HPDE6-E6E7 (cell line): Measurements from ENCODE around the gene SULF2.

ENCODE experiments used
- DNase-seq: peaks from one replicate; pipeline ENCODE4 v3.0.0; 2011; ENCODE audit warnings: missing footprints; ENCODE audit errors: extremely low spot score

The SULF2 gene

DNA sequence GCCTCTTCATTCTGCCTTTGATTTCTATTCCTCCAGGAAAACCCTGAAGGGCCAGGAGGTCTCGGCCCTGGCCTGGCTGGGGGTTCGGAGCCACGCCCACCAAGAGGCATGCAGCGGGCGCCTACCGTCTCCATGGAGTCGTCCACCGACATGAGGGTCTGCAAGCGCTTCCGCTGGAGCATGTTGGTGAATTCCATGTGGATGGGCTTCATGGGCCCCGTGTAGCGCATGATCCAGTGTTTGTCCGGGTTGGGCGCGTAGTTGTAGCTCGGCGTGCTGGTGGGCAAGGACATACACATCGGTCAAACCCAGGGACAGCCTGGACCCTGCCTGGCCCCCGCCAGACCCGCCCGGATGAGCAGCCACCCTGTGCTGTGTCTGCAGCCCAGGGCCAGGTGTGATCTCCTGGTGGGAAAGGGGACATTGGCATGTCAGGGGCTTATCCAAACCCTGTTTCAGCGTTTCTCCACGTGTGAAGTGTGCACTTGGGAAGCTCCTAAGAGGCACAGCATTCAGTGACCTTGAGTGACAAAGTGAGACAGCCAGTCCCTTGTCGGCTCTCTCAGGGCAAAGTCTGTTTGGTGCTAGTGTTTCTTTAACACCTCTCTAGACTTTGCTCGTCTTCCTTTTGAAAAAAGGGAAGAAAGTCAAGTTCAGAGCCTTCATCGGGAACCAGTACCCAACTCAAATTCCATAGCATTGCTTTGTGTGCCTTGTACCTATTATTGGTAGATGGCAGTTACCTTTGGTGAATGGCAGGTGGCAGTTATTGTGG, 100.8 kb downstream of the SULF2 start:
- DNase-seq = no peak

DNA sequence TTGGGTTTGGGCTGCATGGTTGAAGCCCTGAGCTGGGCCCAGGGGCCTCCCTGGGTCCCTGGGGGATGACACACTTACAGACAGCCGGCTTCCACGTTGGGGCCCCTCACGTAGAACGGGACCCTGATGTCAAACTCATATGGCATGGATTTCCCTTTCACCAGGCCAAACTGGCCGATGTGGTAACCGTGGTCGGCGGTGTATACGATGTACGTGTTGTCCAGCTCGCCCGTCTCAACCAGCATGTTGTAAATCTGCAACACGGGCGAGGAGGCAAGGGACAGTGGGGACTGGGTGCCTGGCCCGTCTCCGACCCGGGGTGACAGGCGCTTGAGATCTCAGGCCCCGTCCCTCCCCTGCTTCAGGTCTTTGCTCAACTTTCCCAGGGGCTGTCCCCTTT, 102.4 kb downstream of the SULF2 start:
- no peak for DNase-seq

DNA sequence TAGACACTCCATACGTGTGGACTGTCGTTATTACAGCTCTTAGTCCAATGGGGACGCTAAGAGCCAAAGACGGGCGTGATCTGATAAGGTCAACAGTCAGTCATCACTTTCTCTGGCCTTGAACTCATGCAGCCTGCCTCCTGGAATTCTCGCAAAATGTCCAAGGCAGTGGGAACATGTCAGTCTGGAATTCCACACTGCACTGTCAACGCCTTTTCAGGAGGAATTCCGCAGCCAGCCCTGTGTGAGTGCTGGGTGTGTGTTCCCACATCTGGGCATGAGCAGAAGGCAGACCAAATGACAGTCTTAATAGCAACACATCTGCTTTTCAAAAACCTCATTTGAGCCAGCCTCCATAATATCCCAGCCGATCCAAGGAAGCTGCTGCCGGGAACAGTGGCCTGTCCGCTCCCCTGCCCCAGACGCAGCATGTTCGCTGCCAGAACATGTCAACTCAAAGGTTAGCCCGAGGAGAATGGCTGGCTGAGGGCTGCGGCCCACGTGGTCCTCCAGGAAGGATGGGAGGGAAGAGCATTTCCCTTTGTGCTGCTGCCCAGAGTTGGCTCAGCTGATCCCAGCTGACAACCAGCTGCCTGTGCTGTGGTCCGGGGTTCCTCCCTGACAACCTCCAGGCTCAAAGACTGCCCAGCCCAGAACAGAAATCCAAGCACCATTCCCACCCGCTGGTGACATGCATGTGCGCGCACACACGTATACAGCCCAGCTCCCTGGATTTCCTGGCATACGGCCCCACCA, 103.1 kb downstream of the SULF2 start:
- DNase-seq = no peak

DNA sequence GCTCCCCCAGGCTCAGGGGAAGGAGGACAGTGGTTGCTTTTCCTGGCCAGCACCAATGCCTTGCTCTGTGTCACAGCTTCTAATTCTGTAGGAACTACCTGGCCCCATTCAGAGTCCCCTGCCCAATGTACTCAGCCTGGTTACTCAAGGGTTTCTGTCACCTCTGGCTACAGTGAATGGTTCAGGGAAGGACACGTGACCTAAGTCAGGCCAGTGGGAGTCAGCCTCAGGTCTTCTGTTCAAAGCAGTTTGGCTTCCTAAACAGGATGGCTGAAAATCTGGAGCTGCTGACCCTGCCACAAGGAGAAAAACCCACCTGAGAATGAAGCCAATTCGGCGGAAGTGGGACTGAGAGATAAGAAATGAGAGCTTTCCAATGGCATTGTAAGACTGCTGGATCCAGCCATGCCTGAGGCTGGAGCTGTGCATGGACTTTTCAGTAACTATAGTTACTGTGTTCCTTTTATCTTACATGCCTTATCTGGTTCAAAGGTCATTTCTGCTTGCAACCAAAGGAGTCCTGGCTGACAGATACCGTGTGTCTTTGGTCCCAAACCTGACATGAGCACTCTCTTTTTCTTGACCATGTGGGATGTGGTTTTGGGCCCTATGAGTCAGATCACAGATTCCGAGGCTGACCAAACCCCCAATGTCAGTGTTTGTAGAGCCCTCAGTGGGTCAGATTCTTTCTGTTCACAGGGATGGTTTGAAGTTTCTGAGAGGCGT, 104.3 kb downstream of the SULF2 start:
- no peak for DNase-seq

DNA sequence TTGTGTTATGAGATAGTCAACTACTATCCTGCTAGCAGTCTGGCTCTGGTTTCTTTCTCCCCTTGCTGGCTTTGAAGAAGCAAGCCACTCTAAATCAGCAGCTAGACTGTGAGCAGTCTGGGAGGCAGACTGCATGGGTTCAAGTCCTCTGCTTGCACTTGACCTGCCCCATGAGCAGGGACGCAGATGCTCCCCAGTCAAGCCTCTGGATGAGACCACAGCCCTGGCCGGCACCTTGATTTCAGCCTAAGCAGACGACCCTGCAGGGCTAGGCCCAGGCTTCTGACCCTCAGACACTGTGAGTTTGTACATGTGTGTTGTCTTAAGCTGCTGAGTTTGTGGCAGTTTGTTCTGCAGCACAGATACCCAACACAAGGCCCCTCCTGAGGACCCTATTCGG, 105.8 kb downstream of the SULF2 start:
- DNase-seq = no peak

DNA sequence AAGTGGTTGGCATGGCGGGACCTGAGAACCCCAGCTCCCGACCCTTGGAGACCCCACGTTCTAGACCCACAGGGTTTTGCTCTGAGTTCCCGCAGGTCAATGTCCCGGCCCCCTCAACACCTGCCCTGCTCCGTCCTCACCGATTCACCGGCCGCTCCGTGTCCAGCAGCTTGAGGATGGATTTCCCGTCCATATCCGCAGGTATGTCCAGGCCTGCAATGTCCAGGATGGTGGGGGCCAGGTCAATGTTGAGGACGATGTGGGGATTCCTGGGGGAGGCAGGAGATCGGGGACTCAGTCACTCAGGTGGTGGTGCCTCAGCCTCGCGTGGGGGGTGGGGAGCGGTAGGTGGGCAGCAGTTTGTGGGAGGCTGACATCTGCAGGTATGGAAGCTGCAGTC, 106.7 kb downstream of the SULF2 start:
- no peak for DNase-seq

DNA sequence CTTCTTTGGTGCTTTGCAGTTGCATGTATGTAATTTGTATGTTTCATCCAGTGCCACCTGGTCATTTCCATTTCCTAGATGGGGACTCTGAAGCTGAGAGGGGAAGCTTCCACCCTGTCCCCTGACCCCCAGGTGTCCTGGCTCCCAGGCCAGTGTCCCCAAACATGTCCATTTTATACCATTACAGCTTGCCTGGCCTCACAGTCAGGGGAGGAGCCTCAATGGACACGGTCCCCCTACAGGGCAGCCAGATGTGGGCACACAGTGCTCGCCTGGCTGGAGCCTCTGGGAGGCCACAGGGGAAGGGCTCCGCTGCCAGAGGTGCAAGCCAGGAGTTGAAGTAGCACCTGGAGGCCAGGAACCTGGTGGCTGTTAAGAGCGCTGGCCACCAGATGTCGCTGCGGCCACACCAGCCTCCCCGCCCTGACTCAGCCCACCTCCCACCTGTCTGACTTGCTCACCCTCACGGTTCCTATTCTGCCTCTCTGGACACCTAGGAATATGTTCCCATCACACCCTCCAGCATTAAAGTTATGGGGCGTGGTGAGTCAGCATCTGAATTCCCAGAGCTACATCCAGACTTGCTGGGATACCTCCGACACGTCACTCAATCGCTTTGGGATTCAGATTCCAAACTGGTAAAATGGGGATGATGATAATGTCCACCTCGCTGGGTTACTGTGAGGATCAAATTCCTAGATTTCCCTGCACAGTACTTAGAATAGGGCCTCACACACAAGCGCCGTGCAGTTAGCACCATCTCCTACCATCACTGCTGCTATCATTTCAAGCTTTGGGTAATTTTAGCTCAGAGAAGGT, 107.4 kb downstream of the SULF2 start:
- peak; percentile 87 for DNase-seq

DNA sequence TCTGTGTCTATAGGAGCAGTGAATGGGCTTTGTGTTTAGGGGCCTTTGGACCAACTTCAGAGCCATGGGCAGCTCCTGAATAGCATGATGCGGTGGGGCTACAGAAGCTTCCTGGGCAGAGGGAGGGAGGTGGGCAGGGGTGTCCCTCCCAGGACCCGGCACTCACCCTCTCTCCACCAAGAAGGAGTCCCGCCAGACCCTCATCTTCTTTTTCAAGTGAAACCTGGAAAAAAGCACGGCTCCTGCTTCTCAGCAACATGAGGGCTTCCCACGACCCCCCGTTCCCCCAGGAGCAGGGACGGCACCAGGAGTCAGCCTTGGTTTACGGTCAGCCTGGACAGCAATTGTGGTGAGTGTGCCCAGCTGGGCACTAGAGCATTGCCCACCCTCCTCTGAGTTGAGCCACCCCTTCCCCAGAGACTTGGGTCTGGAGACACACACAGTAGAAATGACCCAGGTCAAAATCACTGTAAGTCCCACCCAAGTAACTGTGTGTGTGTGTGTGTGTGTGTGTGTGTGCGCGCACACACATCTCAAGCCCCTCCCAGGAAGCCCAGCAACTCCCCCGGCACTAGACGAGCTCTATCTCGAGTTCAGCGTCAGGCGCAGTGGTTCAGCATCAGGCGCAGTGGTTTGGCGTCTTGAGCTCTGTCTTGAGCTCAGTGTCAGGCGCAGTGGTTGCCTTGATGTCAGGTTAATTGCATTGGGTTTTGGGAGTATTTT, 108.2 kb downstream of the SULF2 start:
- no peak for DNase-seq

DNA sequence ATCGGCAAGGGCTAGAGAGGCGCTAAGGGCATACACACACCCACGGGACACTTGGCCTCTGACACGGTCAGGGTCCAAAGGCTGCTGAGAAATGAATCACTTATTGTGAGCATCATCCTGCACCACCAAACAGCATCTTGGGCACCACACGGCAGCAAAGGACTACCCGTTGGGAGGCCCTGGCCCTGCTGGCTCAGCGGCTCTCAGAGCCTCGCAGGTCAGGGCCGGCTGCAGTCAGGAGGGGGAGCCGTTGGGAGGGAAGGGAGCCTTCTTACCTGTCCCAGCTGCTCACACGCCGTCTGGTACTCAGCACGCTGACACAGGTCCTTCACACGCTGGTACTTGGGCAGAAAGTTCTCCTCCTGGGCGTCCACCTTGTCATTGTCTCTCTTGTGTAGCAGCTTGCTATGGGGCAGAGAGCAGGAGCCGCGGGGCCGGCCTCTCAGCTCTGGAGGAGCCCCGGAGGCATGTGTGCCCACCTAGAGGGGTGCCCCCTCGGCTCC, 109.0 kb downstream of the SULF2 start:
- no peak for DNase-seq

DNA sequence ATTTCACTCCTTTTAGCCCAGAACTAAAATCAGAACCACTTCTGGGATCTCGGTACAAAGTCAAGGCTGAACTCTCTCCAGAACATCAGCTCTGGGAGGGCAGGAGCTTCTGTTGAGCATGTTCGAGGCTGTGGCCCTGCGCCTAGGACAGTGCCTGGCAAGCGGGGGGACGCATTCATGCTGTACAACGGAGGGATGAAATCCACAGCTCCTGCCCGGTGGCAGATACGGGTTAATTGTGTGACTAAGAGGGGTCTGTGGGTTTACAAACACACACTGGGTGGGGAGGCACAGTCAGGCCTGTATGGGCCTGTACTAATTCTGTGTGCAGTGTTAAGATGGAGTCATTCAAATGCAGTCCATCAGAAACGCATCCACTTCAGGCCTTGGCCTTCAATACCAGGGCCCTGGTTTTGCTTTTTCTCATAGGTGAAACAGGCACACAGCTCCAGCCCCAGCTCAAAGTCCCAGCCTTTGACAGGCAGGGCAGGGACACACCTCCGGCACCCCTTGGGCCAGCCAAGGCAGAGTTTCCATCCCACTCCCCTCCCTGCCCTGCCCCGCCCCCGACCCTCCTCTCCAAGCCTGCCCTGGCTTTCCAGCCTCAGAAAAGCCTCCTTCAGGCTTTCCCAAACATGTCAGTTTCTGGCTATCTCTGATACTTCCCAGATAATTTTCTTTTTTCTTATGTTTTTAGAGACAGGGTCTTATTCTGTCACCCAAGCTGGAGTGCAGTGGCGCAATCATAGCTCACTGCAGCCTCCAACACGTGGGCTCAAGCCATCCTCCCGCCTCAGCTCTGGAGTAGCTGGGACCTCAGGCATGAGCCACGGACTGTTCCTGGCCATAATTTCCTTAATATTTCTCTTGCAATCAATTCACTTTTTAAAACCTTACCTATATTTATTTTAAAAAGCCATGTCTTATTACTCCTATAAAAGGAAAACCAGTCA, 109.8 kb downstream of the SULF2 start:
- DNase-seq = no peak

DNA sequence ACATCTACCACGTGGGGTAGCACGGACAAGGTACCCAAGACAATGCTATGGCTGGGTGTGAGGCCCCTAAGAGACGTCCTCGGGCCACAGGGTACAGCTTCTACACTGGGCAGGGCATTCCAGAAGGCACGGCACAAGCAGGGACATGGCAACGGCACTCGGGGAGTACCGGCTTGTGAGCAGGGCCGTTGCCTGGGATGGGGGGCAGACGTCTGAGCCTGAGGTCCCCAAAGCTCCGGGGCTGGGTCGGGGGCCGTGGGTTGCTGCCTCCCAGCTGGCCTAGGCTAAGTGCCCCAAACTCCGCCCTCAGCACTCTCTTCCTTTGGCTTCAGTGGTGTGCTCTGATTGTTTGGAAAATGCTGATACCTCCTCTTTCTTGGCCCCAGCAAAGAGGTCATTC, 110.6 kb downstream of the SULF2 start:
- DNase-seq = no peak

DNA sequence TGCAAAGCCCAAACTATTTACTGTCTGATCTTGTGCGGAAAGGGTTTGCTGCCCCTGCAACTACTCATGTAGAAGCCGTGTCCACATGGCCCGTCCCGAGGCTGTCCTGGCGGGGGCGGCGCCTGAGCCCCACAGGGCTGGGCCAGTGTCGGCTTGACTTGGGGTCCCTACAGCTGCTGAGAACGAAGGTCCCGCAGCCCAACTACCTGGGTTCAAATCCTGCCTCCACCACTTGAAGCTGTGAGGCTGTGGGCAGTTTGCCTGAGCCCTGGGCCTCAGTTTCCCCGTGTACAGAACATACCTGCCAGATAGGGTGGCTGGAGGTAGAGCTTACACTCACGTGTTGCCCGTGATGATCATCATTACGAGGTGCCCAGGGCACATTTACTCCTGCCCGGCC, 111.1 kb downstream of the SULF2 start:
- DNase-seq = no peak

DNA sequence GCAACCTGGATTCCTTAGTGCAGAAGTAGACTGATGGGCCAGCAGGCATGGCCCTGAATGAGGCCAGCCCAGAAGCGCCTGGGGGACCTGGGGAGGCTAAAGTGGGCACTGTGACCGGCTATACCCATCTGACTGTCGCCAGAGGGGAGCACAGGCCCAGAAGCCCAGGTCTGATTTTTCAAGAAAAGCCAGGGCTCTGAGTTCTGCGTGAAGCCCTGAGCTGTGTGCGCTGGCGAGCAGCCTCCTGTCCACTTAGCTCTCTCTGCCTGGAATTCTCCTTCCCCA, 111.7 kb downstream of the SULF2 start:
- DNase-seq = no peak

DNA sequence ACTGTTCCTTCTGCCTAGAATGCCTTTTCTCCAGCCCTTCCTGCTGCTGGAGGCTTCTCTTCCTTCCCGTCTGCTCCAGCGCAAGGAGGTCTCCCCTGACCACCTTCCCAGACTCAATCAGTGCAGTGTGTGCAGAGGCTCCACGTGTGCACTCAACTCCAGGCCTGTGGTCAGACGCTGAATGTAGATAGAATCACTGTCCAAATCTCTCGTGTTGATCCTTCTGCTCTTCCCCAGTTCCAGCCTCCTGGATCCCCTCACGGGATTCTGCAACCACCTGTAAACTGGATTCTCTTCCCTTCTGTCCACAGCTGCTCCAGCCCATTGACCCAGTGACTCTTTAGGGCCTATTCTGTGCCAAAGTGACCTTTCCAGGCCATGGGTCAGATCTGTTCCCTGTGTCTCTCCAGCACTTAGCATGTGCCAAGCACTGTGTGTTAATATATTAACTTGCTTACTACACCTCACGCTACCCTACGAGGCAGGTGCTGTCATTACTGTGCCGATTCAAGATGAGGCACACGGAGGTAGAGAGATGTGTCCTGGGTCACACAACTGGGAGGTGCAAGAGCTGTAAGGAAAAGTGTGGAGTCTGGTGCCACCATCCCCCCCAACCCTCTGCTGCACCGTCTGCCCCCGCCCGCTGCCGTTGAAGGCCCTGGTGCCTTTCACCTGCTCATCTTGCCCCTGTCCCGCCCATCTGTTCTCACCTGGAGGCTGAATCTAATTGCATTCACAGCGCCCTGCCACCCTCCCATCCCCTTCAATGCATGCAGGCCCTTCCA, 112.2 kb downstream of the SULF2 start:
- DNase-seq = no peak

DNA sequence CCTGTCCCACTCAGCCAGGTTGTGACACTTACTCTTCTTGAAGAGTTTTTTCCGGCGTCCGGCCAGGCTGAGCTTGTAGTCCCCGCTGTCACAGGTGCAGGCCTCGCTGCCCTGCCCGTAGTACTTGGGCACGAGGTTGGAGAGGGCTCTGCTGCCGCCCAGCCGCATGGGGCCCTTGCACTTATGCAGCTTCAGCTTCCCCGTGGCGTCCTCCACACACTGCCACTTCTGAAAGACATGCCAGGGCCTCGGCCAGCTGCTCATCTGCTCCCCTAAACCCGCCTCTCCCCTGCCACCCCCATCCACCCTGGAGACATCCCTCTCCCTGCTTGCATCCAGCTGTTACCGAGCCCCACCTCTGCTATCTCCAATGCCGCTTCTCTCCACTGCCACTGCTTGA, 113.1 kb downstream of the SULF2 start:
- DNase-seq = no peak

DNA sequence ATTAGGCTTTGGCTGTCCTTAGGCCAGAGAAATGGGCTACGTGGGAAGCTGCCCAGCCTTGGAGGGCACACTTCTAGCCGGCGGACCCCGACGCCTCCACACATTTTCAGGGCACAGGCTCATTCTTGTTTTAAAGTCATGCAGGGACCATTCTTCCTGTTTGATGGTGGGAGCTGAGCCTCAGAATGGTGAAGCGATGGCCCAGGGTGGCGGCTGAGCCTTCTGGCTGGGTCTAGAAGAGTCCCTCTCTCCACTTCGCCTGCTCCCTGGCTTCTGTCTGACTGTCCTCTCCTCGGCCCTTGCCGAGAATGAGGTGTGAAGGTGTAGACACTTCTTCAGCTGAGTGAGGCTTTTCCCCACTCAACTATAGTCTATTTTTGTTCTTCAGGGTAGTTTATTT, 114.4 kb downstream of the SULF2 start:
- no peak for DNase-seq

DNA sequence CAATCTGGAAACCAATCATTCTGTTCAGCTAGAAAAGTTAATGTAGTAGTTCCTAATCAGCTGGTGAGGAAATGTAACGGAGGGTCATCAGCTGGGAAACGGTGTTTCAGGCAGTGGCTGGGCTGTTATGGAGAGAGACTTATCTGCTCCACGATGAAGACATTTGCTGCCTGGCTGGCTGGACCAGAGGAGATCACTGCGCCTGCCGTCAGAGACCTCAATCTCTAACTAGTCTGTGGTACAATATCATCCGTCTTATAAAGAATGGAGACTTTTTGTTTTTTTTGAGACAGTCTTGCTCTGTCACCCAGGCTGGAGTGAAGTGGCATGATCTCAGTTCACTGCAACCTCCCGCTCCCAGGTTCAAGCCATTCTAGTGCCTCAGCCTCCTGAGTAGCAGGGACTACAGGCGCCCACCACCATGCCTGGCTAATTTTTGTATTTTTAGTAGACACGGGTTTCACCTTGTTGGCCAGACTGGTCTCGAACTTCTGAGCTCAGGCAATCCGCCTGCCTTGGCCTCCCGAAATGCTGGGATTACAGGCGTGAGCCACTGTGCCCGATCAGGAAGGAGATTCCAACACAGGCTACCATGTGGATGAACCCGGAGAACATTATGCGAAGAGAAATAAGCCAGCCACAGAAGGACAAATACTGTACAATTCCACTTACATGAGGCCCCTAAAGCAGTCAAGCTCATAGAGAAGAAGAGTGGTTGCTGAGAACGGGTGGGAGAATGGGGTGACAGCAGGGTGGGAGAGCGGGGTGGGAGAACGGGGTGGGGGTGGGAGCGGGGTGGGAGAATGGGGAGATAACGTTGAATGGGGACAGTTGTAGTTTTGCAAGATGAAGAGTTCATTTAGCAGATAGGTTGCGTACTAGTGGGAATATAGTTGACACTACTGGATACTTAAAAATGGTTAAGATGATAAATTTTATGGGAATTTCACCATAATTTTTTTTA, 115.1 kb downstream of the SULF2 start:
- no peak for DNase-seq

DNA sequence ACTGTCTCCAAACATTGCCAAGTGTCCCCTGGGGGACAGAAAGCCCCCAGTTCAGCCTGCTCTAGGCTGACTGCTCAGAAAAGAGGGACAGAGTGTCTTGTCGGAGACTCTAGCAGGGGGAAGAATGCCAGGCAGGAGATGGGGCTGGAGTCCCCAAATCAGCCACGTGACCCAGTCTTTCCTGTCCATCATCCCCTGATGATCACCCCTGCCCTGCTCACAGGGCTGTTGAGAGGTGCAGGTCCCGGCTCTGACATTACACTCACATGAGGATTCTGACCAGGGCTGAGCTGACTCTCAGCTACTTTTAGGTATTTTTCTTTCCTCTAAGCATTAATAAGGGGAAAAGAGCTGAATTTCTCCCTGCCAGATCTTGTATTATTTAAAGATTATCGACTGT, 115.8 kb downstream of the SULF2 start:
- DNase-seq = no peak
